Gastroesophageal sphincter (tissue), 3 donors: ENCODE measurements around the gene MYO1F.

ENCODE experiments used
- CTCF ChIP-seq, 4 experiments: fragments of 200-600 bp in 2 of 4; fragments of 450-650 bp in 2 of 4; sonication (generic) in 1 of 4; IDR thresholded peaks; one replicate each; pipeline ENCODE4 v1.5.1; 2017 to 2019; ENCODE audit warnings: antibody characterized with exemption in 4 of 4, mild to moderate bottlenecking in 2 of 4, moderate library complexity in 2 of 4
- POLR2A ChIP-seq, 2 donors: fragments of 450-650 bp; IDR thresholded peaks; one replicate each; pipeline ENCODE4 v1.6.1; 2017; ENCODE audit warnings: antibody characterized with exemption in 2 of 2, mild to moderate bottlenecking in 2 of 2, moderate library complexity in 1 of 2
- POLR2AphosphoS5 ChIP-seq: sonication (generic); formaldehyde crosslinking; IDR thresholded peaks from one replicate; pipeline ENCODE4 v1.6.1; 2017; ENCODE audit warnings: antibody characterized with exemption

- TF ChIP-seq POLR2AphosphoS5 (no peak), CTCF (IDR thresholded peaks at IDR 0.05) (no peak), POLR2A (IDR thresholded peaks at IDR 0.05) (no peak)
These were observed 91.5 kb downstream of the MYO1F start for GRCh38 chr19:8485561-8486371.
